ENCODE results near the gene CCL11. TPM values are rescaled to one million over a fixed set of nuclear protein-coding genes. Genes with fewer than 3 reads are reported as not detected.

CCL11 gene
- polyA plus RNA-seq, 1 donor from 2014 or later, result not detected

- Histone ChIP-seq H3K79me2 (replicated peaks; ENCODE audit: insufficient read depth, low read length) (no peaks in the 10 kb centered on the region), H3K9ac (ENCODE audit: low read length) (no peak overlapping the region), H3K36me3 (ENCODE audit: insufficient read depth, low read length) (no peaks in the 10 kb centered on the region), H3F3A (ENCODE audit: insufficient read depth, low read length, poor library complexity, severe bottlenecking) (peaks cover 3% of the 10 kb centered on the region), H2AFZ (ENCODE audit: low read depth, low read length) (no peak overlapping the region), H4K20me1 (ENCODE audit: insufficient read depth) (no peaks in the 10 kb centered on the region), H3K4me3 (ENCODE audit: low read length) (no peak overlapping the region), H3K9me2 (ENCODE audit: insufficient read depth, low read length) (no peaks in the 10 kb centered on the region), H3K27me3 (ENCODE audit: insufficient read depth, low read depth, low read length) (no peaks in the 10 kb centered on the region), H3K27ac (ENCODE audit: low read length) (no peak overlapping the region), H3K9me3 (ENCODE audit: low read length) (no peaks in the 10 kb centered on the region), H3K4me2 (ENCODE audit: low read length) (no peak overlapping the region)
- TF ChIP-seq SMC3 (conservative IDR thresholded peaks at IDR 0.05; ENCODE audit: poor library complexity) (no peak), CTCF (IDR thresholded peaks at IDR 0.05; ENCODE audit: poor library complexity, severe bottlenecking) (no peak), POLR2AphosphoS5 (IDR thresholded peaks at IDR 0.05) (no peak), MXI1 (conservative IDR thresholded peaks at IDR 0.05; ENCODE audit: poor library complexity, severe bottlenecking) (no peak), EP300 (conservative IDR thresholded peaks at IDR 0.05; ENCODE audit: poor library complexity, severe bottlenecking) (no peak), RAD21 (conservative IDR thresholded peaks at IDR 0.05) (no peak), EZH2 (IDR thresholded peaks at IDR 0.05; ENCODE audit: borderline replicate concordance, insufficient read depth, low read length, poor library complexity, severe bottlenecking) (no peak), TAF1 (IDR thresholded peaks at IDR 0.05; ENCODE audit: low read depth) (no peak), REST (IDR thresholded peaks at IDR 0.05; ENCODE audit: borderline replicate concordance) (no peak)
These were observed 34.4 kb upstream of the CCL11 start for GRCh38 chr17:34251186-34251585.

- H4K20me1 ChIP-seq (ENCODE audit: insufficient read depth), result no peaks in the 10 kb centered on the region
- H3K9me2 ChIP-seq (ENCODE audit: insufficient read depth, low read length), result no peaks in the 10 kb centered on the region
- H3K4me2 ChIP-seq (ENCODE audit: low read length), result no peak overlapping the region
- no peak overlapping the region for H3K27ac ChIP-seq (ENCODE audit: low read length)
- no peaks in the 10 kb centered on the region for H3K36me3 ChIP-seq (ENCODE audit: insufficient read depth, low read length)
- no peak overlapping the region for H3K9ac ChIP-seq (ENCODE audit: low read length)
- no peak overlapping the region for H3K4me3 ChIP-seq (ENCODE audit: low read length)
- no peaks in the 10 kb centered on the region for H3K9me3 ChIP-seq (ENCODE audit: low read length)
- no peak overlapping the region for H2AFZ ChIP-seq (ENCODE audit: low read depth, low read length)
- no peaks in the 10 kb centered on the region for H3K79me2 ChIP-seq (replicated peaks; ENCODE audit: insufficient read depth, low read length)
- H3F3A ChIP-seq (ENCODE audit: insufficient read depth, low read length, poor library complexity, severe bottlenecking), result peaks cover 3% of the 10 kb centered on the region
- H3K27me3 ChIP-seq (ENCODE audit: insufficient read depth, low read depth, low read length), result no peaks in the 10 kb centered on the region
- no peak for TF ChIP-seq TAF1 (IDR thresholded peaks at IDR 0.05; ENCODE audit: low read depth)
- TF ChIP-seq MXI1 (conservative IDR thresholded peaks at IDR 0.05; ENCODE audit: poor library complexity, severe bottlenecking), result no peak
- no peak for TF ChIP-seq POLR2AphosphoS5 (IDR thresholded peaks at IDR 0.05)
- TF ChIP-seq SMC3 (conservative IDR thresholded peaks at IDR 0.05; ENCODE audit: poor library complexity), result no peak
- TF ChIP-seq REST (IDR thresholded peaks at IDR 0.05; ENCODE audit: borderline replicate concordance), result no peak
These were observed 33.5 kb upstream of the CCL11 start for GRCh38 chr17:34252095-34252443.

All from neural cell (in vitro differentiated cells).